A172 (cell line): ENCODE measurements around the gene LYST. TPM values are rescaled to one million over a fixed set of nuclear protein-coding genes. Genes with fewer than 3 reads are reported as not detected.
"Not testable (repeated sequence)": the region's sequence is repeated elsewhere in the genome, so short reads cannot be mapped to it uniquely, and the experiment has no call there.

Experiments used
- DNase-seq: peaks from one replicate; pipeline ENCODE4 v3.0.0-alpha.2; 2015; ENCODE audit warnings: low spot score
- total RNA-seq: library from RNA; depleted of rRNA; stranded (reverse); fragments of >200 nt; shearing (Covaris generic); gene quantifications from 2 replicates; pipeline ENCODE4 v1.2.3, GENCODE V29; 2014

LYST gene
- total RNA-seq, 1 experiment from 2014 or later = 32.8 TPM

DNA sequence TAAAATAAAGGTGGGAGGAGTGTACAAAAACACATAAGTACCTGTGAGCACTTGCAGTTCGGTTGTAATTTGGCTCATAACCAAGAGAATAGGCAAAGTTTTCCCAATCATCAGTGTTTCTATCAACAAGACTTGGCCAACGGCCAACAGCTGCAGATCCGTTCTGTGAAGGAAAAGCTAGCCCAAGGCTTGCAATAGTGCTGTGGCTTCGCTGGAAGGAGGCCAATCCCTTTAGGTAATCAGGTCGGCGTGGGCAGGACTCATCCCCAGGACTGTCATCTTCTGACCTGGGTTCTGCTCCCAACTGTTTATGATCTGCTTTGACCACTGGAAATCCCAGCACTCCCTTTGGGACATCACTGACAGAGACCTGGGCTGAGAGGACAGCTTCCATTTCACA is 107.8 kb downstream of the LYST start:
- no peak for DNase-seq

DNA sequence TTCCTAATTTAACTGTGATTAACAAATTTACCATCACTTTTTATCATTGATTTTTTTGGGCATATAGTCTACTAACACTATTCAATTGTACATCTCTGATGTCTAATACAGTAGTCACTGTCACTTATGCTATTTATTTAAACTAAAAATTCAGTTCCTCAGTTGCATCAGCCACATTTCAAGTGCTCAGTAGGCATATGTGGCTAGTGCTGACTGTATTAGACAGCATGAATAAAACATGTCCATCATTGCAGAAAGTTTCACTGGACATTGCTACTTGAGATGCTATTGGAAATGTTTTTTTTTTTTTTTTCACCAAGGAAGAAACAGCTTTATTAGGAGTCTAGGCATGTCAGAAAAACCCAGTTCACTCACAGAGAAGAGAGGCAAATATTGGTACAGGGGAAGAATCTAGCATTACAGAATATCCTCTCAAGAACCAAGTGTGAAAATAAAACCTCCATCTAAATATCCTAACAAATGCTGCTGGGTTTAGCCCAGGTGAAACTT is 109.1 kb downstream of the LYST start:
- no peak for DNase-seq

DNA sequence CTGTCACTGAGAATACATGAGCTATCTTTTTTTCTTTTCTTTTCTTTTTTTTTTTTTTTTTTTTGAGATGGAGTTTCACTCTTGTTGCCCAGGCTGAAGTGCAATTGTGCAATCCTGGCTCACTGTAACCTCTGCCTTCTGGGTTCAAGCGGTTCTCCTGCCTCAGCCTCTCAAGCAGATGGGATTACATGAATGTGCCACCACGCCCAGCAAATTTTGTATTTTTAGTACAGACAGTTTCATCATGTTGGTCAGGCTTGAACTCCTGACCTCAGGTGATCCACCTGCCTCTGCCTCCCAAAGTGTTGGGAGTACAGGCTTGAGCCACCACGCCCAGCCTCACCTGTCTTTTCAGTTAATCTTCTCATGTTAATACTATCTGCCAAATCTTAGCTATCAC is 112.5 kb downstream of the LYST start:
- not testable (repeated sequence) for DNase-seq

DNA sequence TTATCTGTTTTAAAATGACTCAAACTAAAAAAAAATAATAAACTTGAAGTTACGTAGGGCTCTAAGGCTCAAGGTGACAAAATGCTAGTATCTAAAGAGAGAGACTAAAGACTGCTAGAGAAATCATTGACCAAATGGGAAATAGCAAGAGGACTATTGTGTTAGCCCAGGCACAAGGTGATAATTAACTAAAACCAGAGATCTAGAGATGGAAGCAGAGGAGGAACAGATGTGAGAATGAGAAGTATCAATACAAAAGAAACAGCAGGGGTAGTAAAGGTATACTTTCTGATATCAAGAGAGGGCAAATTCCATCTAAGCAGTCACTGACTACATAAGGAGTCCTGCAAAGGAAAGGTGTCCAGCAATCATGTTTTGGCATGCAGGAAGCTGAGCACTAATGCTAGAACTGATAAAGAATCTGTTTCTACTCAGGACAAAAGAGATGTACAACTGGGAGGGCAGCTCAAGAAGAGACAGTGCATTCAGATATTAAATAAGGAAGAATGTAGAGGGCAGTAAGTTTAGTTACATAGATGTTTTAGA is 116.9 kb downstream of the LYST start:
- DNase-seq = no peak

DNA sequence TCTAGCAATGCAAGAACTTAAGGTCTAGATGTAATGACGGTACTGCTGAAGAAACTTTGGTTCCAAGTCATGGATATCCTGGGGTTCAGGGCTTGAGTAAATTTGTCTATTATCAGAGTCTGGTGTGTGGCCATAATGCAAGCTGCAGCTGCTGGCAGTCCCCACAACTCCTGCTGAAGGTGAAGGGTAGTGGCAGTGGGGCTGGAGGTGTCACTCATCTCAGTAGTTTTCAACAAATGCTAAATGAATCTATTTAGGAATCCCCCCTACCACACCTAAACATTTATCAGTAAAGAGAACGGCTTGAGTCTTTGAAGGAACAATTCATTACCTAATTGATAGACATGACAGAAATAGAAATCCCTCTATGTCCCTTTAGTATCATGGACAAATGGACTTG is 118.0 kb downstream of the LYST start:
- DNase-seq = no peak

DNA sequence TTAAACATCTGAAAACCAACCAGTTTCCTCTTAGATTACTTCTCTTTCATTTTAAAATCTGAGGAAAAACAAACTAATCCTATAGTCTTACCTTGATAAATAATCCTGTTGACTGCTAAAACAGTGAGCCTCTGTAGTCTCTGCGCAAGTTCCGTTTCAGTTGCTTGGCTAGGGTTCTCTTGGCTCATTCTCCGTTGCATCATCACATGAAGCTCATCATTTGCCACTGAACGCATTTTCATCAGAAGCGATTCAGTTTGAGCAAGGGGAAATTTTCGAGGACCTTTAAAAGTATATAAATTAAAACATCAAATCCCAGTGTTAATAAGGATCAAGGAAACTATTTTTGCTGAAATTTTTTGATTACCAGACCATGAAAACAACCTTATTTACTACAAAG is 120.5 kb downstream of the LYST start:
- no peak for DNase-seq

DNA sequence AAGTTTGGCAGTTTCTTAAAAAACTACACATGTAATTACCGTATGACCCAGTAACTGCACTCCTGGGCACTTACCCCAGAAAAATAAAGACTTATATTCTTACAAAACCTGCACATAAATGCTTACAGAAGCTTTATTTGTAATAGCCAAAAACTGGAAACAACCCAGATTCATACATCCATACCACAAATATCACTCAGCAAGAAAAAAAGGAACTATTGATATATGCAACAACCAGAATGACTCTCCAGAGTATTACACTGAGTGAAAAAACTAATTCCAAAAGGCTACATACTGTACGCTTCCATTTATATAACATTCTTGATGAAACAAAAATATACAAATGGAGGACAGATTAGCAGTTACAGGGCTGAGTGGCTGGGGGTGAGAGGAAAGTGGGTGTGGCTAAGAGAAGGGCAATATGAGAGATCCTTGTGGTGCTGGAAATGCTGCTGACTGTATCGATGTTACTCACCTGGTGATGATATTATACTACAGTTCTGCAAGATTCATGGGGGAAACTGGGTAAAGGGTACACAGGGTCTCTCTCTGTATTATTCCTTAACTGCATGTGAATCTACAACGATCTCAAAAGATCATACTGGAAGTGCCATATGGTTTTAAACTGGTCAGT is 121.1 kb downstream of the LYST start:
- no peak for DNase-seq

DNA sequence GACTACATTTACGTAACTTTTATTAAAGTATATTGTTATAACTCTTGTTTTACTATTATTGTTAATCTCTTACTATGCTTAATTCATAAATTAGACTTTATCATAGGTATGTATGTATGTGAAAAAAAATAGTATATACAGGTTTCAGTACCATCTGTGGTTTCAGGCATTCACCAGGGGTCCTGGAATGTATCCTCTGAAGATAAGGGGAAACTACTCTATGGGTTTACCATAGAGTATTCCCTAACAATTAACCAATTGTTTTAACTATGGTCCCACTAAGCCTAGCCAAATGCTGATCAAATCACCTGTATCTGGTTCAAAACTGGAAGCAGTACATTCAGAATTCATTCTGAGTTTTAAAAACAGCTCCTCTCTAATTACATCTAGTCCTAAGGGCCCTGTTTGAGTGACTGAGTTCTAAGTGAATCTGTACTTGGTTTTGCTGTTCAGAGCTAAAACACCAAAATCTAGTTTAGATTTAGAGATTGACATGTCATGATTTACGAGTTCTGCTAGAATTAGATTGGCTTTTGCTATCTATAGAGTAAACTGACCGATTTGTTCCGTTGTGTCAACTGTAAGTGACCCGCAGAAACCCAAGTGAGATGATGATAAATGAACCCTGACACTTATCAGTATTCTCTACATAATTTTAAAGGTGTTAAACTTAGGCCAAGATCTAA is 123.6 kb downstream of the LYST start:
- DNase-seq = no peak

GRCh38 chr1:235741294-235741693 is 125.4 kb downstream of the LYST start:
- peak; percentile 82 for DNase-seq

DNA sequence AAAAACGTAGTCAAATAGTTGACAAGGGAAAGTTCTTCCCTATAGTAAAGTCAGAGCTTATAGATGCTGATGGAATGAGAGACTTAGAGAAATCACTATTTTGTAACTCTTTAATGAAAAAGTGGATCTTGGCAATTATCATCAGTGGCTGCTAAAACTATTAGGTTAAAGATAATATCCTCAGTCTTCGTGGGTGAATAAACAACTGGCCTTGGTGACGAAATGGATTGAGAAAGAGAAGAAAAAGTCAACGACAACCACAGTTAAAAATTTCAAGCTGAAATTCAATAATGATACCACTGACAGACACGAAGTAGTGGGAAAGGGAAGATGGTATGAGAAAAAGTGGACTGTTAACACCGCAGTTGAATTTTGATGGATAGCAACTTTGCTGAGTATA is 127.1 kb downstream of the LYST start:
- DNase-seq = no peak

DNA sequence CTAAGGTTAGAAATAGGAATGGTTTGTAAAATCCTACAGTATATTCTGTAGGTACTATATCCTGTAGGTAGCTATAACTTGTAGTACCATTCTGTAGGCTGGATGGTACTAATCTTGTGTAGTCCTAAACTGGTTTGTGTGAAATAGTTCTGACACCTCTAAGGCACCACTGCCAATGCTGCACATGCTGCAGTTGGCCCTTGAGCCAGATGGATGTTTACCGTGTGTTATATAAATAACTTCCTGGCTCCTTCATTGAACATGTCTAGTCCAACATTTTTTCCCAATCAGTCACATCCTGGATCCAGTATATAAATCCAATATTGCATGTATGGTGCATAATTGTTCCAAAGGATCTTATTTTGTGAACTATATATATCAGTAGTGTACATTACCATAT is 127.6 kb downstream of the LYST start:
- peak; percentile 51 for DNase-seq

GRCh38 chr1:235737751-235738150 is 129.0 kb downstream of the LYST start:
- DNase-seq = no peak

DNA sequence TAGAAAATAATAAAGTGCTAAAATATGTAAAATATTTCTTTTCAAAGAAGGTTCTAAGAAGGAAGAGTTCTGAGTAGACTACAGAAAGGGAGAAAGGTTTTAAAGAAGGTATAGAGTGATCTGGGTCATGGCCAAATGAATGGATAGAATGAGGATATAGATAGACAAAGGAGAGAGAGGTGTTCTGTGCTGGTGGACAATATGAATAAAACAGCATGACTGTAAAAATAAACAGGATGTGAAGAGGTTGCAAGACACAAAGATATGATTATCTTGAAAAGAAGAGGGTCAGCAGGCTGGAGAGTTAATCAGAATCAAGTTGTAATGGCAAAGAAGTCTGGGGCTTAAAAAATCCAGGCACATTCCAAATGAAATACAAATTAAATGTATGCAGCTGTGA is 130.4 kb downstream of the LYST start:
- no peak for DNase-seq

GRCh38 chr1:235735621-235736020 is 131.1 kb downstream of the LYST start:
- DNase-seq = no peak

DNA sequence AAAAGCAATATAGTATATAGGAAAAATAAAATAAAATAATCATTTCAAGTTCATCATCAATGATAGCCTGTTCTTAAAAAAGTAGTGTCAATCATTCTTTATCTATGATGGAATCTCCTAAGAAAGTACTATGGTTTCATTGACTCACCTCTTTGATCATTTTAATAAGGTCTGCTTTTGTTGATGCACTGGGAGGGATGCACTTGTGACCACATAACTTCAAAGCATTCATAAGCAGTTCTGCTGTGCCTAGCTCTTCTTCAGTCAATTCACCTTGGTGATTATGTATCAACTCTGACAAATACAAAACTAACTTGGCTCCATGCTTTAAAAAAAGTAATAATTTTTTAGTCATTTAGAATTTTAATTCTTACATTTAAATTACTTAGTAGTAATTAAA is 132.4 kb downstream of the LYST start:
- no peak for DNase-seq

- no peak for DNase-seq
Observed at GRCh38 chr1:235730007-235730406, 136.7 kb downstream of the LYST start.

- DNase-seq = no peak
Observed at GRCh38 chr1:235726557-235726956, 140.1 kb downstream of the LYST start.

GRCh38 chr1:235725434-235725833 is 141.3 kb downstream of the LYST start:
- DNase-seq = no peak

DNA sequence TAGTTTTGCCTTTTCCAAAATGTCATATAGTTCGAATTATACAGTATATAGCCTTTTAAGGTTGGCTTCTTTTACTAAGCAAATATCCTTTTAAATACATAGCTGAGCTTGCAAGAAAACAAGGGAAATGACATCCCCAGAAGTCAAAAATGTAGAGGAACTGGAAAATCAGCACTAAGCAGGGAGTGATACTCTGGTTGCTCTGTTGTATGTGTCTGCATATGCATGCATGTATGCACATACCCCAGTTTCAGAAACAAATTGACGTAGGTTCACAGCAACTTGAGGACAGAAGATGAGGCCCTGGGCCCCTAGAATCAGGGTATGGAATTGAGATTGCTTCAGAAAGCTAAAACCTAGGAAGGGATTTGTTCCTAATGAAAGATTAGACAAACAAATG is 142.0 kb downstream of the LYST start:
- no peak for DNase-seq

GRCh38 chr1:235722858-235723257 is 143.8 kb downstream of the LYST start:
- DNase-seq = no peak

DNA sequence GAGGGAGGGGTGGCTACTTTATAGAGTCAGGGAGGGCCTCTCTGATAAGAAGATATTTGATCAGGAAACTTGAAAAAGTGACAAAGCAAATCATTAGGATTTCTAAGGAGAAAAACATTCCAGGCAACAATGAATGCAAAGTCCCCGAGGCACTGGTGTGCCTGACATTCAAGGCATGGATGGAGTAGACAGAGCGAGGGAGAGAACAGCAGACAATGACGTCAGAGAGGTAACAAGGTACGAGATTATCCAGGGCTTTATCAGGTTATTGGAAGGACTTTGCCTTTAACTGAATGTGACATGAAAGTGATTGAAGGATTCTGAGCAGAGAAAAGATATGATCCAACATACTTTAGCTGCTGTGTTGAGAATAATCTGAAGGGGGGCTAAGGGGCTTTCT is 144.7 kb downstream of the LYST start:
- DNase-seq = no peak

- DNase-seq = no peak
Observed at GRCh38 chr1:235720544-235720943, 146.2 kb downstream of the LYST start.

DNA sequence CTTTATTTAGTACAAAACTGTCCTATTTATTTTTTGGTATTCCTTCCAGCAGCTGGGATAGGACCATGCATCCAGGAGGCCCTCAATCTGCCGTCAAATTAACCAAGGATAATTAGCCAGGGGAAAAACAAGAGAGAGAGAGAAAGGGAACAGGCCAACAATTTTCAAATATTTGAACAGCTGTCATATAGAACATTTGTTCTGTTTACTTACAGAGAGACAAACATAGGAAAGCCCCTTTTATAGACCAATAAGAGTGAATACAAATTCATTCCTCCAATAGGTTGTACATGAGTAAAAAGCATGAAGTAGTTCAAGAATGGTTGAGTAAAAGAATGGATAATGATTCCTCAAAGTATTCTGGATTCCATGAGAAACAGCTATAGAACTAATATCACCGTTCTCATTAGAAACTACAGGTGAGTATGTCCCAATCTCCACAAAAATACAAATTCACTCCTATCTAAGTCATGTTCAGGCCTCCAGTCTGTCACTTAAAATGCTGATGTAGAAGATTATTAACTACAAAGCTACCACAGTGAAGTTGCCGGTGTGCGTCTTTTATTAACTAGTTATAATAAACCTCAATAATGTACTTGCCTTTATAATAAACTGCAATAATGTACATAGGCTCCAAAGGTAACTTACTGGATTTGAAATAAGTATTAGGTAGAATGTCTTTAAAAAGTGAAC is 152.4 kb downstream of the LYST start:
- DNase-seq = no peak
